CD4-positive, alpha-beta T cell treated with Interleukin-15 for 4 hours (primary cell): ENCODE data around the gene TMEM212.

ENCODE experiments used
- DNase-seq: peaks from one replicate; pipeline ENCODE4 v3.0.0-alpha.2; 2020; ENCODE audit warnings: low spot score

Gene TMEM212

GRCh38 chr3:171860830-171861535 lies 17.8 kb downstream of the TMEM212 start:
- no peak for DNase-seq

GRCh38 chr3:171862392-171862791 lies 19.2 kb downstream of the TMEM212 start:
- DNase-seq, result no peak

DNA sequence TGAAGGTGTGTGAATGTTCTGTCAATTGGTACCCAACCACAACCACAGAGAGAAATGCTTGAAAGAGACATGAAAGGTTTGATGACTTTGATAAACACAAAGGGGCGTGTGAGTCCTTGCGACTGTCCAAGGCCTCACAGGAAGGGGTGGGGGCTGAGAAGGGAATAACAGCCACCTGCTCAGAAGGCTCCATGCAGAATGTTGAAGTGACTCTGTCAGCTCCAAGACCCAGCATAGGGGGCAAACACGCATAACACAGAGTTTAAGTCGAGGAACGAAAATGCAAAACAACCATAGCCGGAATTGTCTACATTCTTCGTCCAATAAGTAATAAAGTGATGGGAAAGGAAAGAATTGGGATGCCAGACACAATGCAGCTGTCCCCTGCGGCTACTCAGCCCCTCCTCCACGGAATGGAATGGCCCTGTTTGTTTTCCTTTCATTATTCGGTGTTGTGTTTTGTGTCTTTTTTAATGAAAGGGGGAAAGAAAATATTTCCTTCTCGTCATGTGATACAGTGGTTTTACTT lies 19.9 kb downstream of the TMEM212 start:
- no peak for DNase-seq

DNA sequence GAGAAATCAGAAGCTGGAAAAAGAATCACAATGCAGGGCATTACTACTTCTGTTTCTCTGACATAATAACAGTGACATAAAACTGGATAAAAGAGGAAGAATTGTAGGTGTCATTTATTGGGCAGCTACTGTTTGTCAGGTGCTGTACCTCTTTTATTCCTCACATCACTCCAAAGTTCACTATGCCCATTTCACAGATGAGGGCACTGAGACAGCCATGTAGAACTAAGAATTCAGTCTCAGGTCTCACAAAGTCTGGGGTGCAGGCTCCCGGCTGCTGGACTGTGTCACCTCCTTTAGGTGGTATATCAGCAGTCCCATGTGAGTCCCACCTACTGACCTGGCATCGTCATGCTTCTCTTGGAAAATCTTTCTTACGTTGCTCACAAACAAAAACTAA lies 20.8 kb downstream of the TMEM212 start:
- no peak for DNase-seq

GRCh38 chr3:171865191-171865865 lies 22.2 kb downstream of the TMEM212 start:
- DNase-seq, result no peak

DNA sequence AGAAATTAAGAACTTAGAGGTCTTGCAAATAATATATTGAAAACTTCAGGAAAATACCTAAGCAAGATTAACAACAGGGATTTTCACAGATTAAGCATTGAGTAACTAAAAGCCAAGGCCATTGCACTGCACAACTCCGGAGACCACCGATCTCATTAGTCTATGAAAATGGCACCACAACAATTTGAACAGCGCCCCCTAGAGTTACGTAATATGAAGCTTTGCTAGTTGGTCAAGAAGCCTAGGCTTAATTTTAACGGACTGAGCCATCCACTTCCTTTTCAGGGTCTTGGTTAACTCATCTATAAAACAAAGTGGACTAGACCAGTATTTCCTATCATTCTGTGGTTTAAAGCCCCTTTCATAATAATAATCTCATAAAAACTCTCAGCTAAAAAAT lies 24.8 kb downstream of the TMEM212 start:
- no peak for DNase-seq

GRCh38 chr3:171871392-171872274 lies 28.5 kb downstream of the TMEM212 start:
- no peak for DNase-seq

GRCh38 chr3:171873580-171873979 lies 30.4 kb downstream of the TMEM212 start:
- no peak for DNase-seq

DNA sequence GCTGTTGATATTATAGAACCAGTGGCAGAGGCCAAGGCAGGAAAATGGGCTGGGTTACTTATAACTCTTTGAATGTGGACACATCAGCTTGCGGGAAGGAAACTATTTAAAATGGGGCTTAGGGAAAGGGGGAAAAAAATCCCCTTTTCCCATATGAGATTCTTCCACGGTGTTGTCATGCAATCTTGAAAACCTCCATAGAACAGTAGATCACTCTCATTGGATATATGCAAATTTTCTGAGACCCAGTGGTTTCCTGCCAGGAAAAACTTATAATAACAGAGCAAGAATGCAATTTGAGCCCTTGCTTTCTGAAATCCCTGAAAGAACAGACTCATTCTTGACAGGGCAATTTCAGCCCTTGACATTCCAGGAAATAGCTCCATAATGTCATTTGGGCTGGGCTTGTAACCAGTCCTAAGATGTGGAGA lies 31.1 kb downstream of the TMEM212 start:
- no peak for DNase-seq

DNA sequence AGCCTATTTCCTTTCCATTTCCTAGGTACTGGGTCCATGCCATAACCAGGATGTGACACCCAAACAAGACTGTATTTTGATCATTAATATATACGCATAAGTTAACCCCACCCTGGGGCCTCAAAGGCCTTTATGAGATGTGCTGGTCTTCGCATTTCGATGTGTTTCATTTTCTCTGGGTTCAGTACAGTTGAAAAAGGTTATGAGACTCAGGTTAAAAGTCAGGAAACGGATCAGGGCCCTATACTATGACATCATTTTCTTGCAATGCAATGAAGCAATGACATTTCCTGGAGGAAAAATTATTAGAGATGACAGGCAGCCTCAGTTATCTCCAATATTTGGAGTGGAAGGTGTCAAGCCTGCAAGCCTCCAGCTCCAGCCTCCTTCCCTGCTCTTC lies 31.7 kb downstream of the TMEM212 start:
- DNase-seq, result no peak

- DNase-seq, result no peak
Measured at GRCh38 chr3:171875923-171876412, 32.8 kb downstream of the TMEM212 start.

DNA sequence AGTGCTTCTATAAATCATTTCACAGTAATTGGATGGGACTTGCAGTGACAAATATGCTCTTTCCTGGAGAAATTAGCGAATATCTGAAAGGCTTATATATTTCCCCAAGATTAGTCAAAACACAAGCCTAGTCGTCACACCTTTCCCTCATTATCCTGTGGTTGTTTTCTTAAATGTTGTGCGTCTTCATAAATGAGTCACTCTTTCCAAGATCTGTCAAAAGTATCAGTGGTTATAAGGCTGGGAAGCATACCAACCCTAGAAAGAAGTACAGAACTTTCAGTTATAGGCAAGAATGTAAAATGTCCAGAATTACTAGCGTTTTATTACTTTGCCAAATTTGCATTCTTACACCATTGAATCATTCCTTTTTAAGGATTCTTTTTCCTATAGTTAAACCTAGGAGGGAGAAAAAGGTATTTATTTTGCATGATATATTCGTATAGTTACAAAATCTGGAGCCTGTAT lies 33.6 kb downstream of the TMEM212 start:
- no peak for DNase-seq

- DNase-seq, result no peak
Measured at GRCh38 chr3:171878461-171879225, 35.5 kb downstream of the TMEM212 start.

DNA sequence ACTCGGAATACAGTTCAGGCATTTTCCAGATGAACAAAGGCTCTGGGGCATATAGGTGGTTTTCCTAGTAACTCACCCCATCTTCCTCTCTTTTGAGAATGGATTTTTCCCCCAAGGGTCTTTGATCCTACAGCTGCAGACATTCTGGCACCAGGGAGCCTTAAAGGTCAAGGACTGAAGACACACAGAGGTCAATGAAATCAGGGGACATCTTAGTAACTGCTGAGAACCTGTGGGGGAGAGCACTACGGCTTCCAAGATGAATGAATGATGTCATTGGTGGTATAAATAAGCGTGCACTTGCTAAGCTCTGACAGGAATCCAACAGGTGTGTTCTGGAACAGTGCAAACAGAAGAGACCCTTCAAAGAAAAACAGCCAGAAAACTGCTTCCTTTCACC lies 36.3 kb downstream of the TMEM212 start:
- DNase-seq, result no peak

GRCh38 chr3:171880101-171880870 lies 37.1 kb downstream of the TMEM212 start:
- DNase-seq, result no peak

DNA sequence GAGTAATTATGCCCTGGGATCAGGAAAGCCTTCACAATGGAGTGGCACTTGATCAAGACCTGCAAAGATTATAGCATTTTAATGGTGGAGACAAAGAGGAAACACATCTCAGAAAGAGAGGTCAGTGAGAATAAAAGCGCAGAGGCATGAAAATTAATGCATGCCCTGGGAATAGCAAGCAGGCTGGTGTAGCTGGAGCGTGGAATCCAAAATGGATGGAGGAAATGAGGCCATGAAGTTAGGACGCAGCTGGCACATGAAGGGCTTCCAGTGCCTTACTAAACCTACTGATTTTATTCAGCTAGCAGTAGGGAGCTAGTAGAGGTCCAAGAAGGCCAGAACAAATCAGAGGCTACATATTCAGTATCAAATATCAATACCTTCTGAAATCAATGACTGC lies 38.1 kb downstream of the TMEM212 start:
- DNase-seq, result no peak

GRCh38 chr3:171883257-171883892 lies 40.2 kb downstream of the TMEM212 start:
- DNase-seq, result no peak

DNA sequence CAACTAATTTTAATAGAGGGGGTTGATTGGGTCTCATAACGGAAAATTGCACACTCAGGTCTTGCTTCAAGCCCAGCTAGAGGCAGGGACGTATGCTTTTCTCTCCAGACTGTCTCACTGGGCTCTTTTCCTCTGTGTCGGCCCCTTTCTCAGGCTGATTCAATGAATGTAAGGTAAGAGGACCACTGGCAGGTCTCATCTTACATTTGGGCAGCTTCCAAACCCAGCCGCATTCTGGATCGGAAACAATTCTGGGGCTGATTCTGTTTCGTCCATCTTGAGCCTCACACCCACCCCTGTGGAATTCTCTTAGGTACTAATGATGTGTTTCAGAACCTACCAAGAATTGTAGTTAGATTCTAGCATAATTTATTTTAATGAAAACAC lies 40.7 kb downstream of the TMEM212 start:
- no peak for DNase-seq

GRCh38 chr3:171888466-171888865 lies 45.3 kb downstream of the TMEM212 start:
- no peak for DNase-seq

DNA sequence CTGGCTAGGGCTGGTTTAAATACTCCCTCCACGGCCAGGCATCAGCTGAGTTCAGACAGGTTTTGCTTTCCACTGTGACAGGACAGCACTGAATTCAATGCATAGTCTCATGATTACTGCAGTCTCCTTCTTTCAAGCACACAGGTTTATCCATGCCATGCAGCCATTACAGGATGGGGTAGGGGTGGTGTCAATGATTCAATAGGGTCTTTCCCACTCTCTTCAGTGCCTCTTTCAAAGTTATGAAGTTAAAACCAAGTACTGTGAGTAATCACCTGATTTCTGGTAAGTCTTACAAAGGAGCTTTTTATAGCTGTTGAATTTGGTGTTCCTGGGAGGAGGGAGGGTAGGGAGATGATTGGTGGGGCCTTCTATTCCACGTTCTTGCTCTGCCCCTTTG lies 47.2 kb downstream of the TMEM212 start:
- DNase-seq, result no peak
